Left renal pelvis (tissue), 4 donors: Measurements from ENCODE around the gene NRG3. TPM values are rescaled to one million over a fixed set of nuclear protein-coding genes. Genes with fewer than 3 reads are reported as not detected.
A peak's percentile ranks its signal among the peaks of the same experiment; 100 is the strongest.
"Not testable (repeated sequence)": the region's sequence is repeated elsewhere in the genome, so short reads cannot be mapped to it uniquely, and the experiment has no call there.

Source experiments
- DNase-seq, 4 donors: peaks; one replicate each; pipeline ENCODE4 v3.0.0-alpha.2; 2013; ENCODE audit warnings: low read depth in 4 of 4, low spot score in 3 of 4
- polyA plus RNA-seq, 4 donors: library from polyadenylated mRNA; unstranded; fragments of 120-200 nt; gene quantifications; one replicate each; pipeline ENCODE4 v1.2.1, GENCODE V29; 2013; ENCODE audit not compliant: insufficient read length in 4 of 4

Gene NRG3
- polyA plus RNA-seq, 4 donors: 3.9 to 14.2 (median 12.2) TPM

DNA sequence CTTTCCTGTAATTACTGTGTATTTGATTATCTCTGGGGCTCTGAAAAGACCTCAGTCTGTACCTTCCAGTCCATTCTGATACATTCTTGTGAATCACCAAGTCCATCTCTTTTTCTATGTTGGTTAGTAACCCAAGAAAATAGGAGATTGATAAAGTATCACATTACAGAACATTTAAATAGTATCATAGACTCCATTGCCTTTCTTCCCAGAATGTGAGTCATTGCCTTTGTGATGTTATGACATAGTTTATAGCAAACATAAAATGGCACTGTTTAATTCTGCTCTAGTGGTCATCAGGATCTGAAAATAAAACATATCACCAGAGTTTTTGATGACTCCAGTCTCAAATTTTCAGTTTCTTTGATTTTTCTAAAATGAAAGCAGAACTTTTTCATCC, 78.4 kb downstream of the NRG3 start:
- DNase-seq: no peak

- no peak for DNase-seq
Measured at GRCh38 chr10:81957976-81958375, 83.0 kb downstream of the NRG3 start.

DNA sequence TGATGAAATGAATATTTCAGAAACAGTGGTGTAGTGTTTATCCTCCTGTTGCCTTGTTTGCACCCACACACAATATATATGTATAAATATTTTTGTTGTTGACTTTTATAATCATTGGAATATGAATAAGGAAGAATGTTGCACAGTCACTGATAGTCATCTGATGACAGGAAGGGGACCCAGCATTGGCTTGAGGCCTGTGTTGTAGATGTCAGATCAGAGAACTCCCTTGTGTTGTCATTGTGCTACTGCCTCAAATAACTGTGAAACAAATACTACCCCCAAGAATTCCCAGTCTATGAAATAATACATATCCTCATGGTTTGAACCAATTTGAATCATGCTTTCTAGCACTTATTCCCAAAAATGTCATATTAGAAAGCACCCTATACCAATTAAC, 84.0 kb downstream of the NRG3 start:
- no peak for DNase-seq

GRCh38 chr10:81961451-81962184, 86.6 kb downstream of the NRG3 start:
- no peak for DNase-seq

DNA sequence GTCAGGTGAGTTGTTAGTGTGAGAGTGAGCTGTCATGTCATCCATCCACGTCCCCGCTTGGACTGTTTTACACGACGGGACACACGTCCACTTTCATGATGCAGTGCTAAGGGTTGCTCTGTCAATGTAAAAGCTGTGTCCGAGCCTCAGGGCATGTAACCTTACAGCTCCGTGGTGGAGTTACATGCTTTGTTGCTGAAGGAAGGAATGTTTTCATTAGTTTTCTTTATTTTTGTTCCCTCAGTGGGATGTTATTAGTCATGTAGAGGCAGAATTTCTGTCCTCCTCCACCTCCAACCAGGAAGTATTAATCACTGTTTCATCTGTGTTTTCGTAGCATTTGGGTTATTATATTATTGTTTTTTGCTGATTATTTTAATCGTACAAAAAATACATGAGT, 88.6 kb downstream of the NRG3 start:
- no peak for DNase-seq

GRCh38 chr10:81967716-81968115, 92.7 kb downstream of the NRG3 start:
- DNase-seq: no peak

DNA sequence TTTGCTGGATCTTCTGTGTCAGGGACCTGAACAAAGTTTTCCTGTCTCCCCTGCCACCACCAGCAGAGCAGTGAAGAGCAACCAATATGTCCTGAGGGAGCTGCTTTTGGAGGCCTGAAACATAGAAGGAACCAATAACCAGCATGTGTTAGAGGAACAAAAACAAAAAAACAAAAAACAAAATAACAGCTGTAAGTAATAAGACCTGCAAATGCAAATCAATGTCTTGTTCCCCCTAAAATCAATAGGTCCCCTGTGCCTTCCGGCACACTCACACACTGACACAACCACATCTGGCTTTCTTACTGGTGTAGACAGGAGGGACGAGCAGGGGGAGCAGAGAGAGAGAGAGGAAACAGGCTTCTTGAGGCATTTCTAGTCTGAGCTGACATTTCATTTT, 94.1 kb downstream of the NRG3 start:
- DNase-seq: no peak

DNA sequence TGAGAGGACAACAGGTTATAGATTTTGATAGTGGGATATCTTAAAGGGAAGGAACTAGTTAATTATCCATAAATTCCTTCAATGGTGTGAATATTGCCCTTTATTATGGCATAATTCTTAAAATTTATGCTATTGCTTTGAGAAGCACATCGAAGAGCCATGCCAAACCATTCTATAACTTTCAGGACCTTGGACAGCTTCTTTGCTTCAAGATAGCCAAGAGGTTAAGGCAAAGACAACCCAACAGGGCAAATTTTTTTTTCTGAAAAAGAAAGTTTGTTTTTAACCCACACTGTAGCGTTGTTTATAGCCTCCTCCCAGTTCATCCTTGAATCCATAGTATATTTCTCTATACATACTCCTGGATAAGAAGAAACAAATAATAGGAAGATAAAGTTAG, 103.2 kb downstream of the NRG3 start:
- DNase-seq: peak; percentile 15 to 38 (median 26)

DNA sequence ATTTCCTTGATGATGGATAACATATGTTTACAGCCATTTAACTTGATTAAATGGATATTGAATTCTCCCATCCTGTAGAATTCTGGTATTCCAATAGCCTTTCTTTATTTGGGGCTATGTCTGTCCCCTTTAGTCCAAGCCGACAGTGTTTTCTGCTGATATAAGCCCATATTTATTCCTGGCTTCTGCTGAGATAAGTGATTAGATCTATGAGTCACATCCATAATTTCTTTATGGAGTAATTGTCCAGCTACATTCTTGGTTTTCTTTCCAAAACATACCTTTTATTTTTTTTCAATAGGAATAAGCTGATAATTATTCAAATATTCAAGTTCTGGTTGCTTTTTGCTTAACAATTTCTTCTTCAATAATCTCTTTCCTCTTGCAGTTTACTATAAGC, 106.7 kb downstream of the NRG3 start:
- no peak for DNase-seq

DNA sequence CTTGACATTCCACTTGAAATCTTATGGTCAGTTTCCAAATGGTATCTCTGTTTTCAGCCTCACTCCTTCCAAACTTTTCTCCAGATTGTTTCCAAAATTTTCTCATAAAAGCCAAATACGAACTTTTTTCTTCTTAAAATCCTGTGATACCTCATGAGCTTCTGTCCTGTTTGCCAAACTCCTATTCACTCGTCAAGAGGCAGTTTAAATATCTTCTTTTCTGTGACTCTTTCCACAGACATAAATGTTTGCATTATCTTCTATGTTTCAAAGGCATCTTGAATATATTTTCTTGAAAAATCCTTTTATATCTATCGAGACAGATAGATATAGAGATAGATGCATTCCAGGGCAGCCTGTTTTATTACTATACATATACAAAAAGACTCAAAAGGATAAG, 109.4 kb downstream of the NRG3 start:
- no peak for DNase-seq

DNA sequence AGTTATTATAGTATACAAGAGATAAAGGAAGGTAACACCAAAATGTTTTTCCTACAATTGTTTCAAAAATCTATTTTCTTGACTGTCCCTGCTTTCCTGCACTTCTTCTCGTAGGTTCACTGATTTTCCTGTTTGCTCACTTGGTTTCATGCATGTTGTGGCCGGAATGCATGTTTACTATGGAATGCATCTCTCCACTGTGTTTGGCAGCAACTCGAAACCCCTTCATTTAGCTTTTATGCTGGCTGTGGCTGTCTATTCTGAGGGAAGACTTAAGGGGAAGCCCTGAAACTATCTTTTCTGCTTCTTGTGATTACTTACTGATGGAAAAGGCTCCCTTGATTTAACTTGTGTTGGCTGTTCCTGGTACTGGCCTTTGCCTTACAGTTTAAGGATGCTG, 120.3 kb downstream of the NRG3 start:
- no peak for DNase-seq

DNA sequence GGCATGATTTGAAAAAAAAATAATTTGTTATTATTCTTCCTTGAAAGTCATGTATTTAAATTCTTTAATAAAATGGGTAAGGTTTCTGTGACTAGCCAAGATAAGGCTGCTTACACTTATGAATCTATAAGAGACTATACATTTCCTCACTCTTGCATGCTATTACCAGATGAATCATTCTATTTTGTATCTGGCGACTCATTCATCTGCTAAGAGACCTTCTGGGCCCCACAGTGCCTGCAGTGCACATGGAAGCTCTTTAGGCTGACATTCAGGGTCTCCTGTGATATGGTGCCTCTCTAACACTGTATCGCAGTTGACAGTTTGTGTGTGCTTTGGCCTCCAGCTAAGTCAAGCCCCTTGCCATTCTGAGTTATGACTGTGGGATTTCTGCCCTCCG, 121.9 kb downstream of the NRG3 start:
- DNase-seq: no peak

DNA sequence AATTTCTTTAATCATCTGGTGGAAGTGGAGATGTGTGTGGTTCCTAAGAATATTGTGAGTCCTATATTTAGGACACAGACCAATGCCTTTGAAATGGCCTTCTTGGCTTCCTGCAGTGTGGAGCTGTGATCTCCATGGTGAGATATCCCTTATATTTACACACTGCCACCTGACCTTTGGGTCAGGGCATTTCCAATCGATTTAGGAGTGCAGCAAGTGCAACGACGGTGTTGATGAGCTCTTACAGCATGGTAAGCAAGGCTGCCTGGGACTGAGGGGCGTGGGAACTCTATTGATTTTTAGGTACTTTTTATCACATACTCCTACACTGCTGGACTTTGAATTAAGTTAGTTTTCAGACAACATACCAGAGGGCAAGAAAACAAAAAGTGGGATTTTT, 146.0 kb downstream of the NRG3 start:
- no peak for DNase-seq

DNA sequence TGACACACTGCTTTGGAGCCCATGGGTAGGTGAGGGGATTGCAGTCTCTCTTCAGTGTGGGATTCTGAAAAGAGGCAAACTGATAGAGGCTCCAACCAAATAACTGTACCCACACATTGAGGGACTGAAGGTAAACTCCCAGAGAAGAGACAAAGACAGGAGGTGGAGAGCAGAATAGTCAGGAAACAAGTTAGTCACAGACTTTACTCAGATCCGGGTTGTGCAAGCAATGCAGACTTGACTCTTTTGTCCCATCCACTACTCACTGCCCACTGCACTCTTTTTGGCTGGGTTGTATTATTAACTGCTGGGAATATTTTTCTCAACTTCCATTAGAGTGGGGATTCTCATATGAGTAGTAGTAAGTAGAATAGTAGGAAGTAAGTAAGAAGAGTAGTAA, 152.7 kb downstream of the NRG3 start:
- no peak for DNase-seq

DNA sequence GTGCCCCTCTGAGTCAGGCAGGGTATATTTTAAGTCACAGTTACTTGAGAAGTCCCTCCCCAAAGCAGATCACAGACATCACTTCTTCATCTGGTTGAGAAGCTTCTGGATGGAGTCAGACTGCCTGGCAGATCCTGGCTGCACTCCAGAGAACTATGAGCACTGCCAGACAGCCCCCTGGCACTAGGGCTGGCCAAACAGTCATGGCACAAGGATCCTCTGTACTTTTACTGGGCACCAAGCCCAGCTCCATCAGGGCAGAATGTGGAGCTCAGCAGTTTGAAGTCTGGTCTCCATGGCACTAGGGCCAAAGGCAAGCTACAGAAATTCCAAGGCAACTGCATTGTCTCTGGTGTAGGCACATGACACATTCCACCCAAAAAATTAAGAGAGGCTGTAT, 162.1 kb downstream of the NRG3 start:
- no peak for DNase-seq

DNA sequence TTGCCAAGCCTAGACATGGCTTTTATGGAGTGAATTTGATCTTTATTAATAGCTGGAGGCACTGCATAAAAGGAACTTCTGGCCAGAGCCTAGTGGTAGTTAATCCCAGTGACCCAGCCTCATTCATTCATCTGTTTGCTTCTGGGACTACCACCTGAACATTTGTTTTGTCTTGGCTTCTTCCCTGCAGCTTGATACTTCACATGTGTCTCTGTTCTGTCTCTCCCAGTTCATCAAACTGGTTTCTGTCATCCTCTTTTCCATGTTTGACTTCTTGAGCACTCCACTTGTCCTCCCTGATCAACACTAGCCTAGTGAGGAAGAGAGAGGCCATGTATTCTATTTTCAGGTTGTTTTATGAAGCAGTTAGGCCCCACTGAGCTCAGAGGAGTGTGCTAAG, 163.6 kb downstream of the NRG3 start:
- no peak for DNase-seq

DNA sequence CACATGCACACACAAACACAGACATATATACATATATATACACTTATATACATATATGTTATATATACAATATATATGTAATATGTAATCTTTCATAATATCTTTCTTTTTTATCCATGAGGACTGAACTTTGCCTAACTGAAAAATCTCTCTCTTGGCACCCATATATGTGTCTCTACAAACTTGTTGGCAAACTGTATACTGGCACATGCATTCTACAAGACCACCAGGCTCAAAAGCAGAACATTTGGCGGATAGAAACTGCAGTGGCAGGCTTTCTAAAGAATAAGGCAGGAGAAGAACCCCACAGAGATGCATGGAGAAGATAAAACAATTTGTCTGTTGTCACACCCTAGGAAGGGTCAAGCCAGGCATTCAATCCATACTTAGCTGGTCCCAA, 165.3 kb downstream of the NRG3 start:
- no peak for DNase-seq

- no peak for DNase-seq
Measured at GRCh38 chr10:82041018-82041417, 166.0 kb downstream of the NRG3 start.

DNA sequence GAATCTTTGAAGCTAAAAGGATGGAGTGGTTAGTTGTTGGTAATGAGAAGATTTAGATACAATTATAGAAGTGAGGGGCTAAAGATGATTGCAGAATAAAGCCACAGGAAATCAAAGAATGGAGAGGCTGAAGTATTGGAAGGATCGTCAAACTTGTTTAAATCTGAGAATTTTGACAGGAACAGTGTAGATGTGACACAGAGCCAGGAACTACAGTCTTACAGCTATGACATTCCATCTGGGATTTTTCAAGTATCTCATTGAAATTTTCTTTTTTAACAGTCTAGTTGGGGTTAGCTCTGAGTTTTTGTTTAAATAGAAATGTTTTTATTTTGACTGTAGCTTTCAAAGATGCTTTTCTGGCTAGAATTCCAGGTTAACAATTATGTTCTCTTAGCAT, 181.4 kb downstream of the NRG3 start:
- DNase-seq: no peak

DNA sequence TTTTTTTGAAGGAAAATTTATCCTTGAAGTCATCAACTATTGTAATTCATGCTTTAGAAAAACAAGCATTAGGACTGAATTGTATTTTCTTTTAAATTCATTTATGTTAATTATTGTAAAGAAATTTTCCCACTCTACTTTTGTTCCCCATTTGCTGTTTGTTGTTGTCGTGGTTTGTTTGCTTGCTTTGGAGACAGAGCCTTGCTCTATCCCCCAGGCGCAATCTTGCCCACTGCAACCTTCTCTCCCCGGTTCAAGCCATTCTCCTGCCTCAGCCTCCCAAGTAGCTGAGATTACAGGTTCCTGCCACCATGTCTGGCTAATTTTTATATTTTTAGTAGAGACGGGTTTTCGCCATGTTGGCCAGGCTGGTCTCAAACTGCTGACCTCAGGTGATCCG, 192.2 kb downstream of the NRG3 start:
- DNase-seq: not testable (repeated sequence)

DNA sequence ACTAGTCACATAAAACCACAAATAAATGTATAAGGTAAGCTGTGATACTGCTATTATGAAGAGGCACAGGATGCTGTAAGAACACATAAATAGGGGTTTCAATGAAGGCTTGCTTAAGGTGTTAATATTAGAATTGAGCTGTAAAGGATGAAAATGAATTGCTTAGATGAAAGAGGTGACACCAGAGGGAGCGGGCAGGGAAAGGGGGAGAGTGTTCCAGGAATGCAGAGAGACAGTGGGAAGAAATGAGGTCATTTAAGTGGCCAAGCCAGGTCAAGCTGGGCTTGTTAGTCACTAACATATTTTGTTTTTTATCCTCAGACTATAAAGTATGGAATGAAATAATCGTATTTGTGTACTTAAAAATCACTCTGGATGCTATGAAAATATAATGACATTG, 193.5 kb downstream of the NRG3 start:
- no peak for DNase-seq

DNA sequence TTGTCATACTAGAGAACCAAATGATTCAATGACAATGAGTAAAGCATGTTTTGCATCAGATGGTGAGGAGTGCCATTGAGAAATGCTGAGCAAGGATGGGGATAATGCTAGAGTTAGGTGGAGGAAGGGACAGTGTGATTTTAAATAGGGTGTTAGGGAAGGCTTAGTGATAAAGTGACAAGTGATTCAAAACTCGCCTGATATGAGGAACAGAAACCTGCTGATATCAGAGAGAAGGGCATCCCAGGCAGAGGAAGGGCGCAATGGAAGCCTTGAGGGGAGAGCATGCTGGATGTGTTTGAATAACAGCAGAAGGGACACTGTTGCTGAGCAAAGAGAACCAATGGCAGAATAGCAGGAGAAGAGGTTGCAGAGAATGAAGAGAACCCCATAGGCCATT, 196.2 kb downstream of the NRG3 start:
- no peak for DNase-seq

DNA sequence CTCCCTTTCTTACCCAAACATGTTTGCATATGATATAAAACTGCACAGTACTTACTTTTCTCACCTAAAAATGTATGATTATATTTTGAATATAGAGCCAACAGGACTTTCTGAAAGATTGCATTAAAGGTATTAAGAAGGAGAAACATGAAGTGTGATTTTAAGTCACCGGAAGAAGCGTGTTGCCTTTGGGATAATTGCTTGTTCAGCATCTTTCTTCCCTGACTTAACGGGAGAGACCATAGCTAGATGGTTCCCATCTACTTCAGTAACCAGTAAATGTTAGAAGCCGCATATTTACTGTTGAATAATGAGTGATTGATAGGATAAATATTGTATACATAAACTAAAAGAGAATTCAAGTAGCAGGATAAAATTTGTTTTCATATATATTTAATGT, 197.1 kb downstream of the NRG3 start:
- DNase-seq: no peak
